ENCODE results near the gene ACYP2.

DNA sequence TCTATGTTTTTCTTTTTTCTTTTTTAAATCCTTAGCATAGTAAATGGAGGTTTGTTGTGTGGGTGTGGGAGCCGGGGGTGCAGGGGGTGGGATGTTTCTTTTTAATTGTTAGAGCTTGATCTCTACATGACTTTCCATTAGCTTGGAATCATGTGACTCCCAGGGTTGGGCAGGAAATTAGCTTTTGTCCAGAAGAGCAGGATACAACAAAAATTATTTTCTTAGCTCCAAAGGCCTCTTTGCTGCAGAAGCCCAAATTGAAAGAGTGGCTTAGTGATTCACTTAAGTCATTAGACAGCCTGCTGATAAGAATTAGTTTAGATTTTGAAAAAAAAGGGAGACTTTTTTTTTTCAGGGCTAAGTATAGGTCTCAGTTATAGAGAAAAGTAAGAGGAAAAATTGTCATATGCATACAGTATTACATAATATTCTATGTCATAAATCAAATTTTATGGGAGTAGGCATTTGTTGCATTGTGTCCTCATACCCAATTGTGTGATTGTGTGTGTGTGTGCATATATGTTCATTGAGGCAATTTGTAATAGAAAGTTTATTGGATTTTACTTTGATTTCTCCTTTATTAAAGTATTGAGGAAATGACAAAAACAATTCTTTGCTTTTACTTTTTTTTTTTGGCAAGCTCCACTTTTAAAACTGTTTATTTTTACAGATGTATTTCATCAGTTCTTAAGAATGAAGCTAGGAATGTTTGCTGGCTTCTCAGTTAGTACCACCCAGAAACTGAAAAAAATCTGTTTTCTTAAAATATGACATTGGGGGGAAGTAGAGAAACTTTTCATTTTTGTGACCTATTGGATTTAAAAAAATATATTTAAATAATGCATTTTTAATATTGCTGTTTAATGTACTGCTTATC, 93.2 kb downstream of the ACYP2 start:
- TF ChIP-seq POLR2A (IDR thresholded peaks at IDR 0.05) = no peak
- TF ChIP-seq, protein P1, sequence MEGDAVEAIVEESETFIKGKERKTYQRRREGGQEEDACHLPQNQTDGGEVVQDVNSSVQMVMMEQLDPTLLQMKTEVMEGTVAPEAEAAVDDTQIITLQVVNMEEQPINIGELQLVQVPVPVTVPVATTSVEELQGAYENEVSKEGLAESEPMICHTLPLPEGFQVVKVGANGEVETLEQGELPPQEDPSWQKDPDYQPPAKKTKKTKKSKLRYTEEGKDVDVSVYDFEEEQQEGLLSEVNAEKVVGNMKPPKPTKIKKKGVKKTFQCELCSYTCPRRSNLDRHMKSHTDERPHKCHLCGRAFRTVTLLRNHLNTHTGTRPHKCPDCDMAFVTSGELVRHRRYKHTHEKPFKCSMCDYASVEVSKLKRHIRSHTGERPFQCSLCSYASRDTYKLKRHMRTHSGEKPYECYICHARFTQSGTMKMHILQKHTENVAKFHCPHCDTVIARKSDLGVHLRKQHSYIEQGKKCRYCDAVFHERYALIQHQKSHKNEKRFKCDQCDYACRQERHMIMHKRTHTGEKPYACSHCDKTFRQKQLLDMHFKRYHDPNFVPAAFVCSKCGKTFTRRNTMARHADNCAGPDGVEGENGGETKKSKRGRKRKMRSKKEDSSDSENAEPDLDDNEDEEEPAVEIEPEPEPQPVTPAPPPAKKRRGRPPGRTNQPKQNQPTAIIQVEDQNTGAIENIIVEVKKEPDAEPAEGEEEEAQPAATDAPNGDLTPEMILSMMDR (IDR thresholded peaks at IDR 0.05) = no peak
